BLaER1 (cell line): ENCODE measurements around the gene HIVEP3.
"Not testable (repeated sequence)": the region's sequence is repeated elsewhere in the genome, so short reads cannot be mapped to it uniquely, and the experiment has no call there.

Experiments
- H3K27ac ChIP-seq: shearing (Covaris generic); formaldehyde crosslinking; 2 replicates; pipeline ENCODE4 v1.8.1; 2022
- H3K27me3 ChIP-seq: shearing (Covaris generic); formaldehyde crosslinking; 2 replicates; pipeline ENCODE4 v1.8.1; 2022
- H3K36me3 ChIP-seq: shearing (Covaris generic); formaldehyde crosslinking; 2 replicates; pipeline ENCODE4 v1.8.1; 2022
- H3K4me1 ChIP-seq: shearing (Covaris generic); formaldehyde crosslinking; 2 replicates; pipeline ENCODE4 v1.8.1; 2022
- H3K4me2 ChIP-seq: shearing (Covaris generic); formaldehyde crosslinking; 2 replicates; pipeline ENCODE4 v1.8.1; 2022
- H3K4me3 ChIP-seq: shearing (Covaris generic); formaldehyde crosslinking; 2 replicates; pipeline ENCODE4 v1.8.1; 2022
- H3K9ac ChIP-seq: shearing (Covaris generic); formaldehyde crosslinking; 2 replicates; pipeline ENCODE4 v1.8.1; 2022
- H3K9me3 ChIP-seq: shearing (Covaris generic); formaldehyde crosslinking; 2 replicates; pipeline ENCODE4 v1.8.1; 2022
- H4K20me1 ChIP-seq: shearing (Covaris generic); formaldehyde crosslinking; 2 replicates; pipeline ENCODE4 v1.8.1; 2022
- Cebpa-rat ChIP-seq: shearing (Covaris generic); IDR thresholded peaks from 2 replicates; pipeline ENCODE4 v1.8.1; 2022

HIVEP3 gene

GRCh38 chr1:41925712-41926111, 7.0 kb upstream of the HIVEP3 start:
- Histone ChIP-seq H3K36me3 (no peaks in the 10 kb centered on the region), H3K9me3 (peaks cover 11% of the 10 kb centered on the region), H4K20me1 (no peaks in the 10 kb centered on the region), H3K4me3 (no peak overlapping the region), H3K27ac (no peak overlapping the region), H3K4me1 (no peaks in the 10 kb centered on the region), H3K27me3 (no peaks in the 10 kb centered on the region), H3K9ac (no peak overlapping the region), H3K4me2 (no peak overlapping the region)
- TF ChIP-seq Cebpa-rat: no peak

- H3K4me1 ChIP-seq: no peaks in the 10 kb centered on the region; the same call in 1 of the 2 replicates
- H3K9ac ChIP-seq: no peak overlapping the region
- no peak for TF ChIP-seq Cebpa-rat
- H3K36me3 ChIP-seq: no peaks in the 10 kb centered on the region
- H3K27me3 ChIP-seq: no peaks in the 10 kb centered on the region
- H3K27ac ChIP-seq: no peak overlapping the region
- no peak overlapping the region for H3K4me2 ChIP-seq
- H3K9me3 ChIP-seq: peaks cover 19% of the 10 kb centered on the region
- no peak overlapping the region for H3K4me3 ChIP-seq
- H4K20me1 ChIP-seq: no peaks in the 10 kb centered on the region
Measured at GRCh38 chr1:41924911-41925310, 6.2 kb upstream of the HIVEP3 start.

GRCh38 chr1:41921271-41921670, 2.5 kb upstream of the HIVEP3 start:
- H4K20me1 ChIP-seq, H3K4me3 ChIP-seq, H3K9ac ChIP-seq, H3K4me1 ChIP-seq, H3K27me3 ChIP-seq, H3K4me2 ChIP-seq, H3K36me3 ChIP-seq, H3K27ac ChIP-seq: not testable (repeated sequence)
- H3K9me3 ChIP-seq: peaks cover 22% of the 10 kb centered on the region

GRCh38 chr1:41920658-41921057, 1.9 kb upstream of the HIVEP3 start:
- Histone ChIP-seq H3K27me3 (no peaks in the 10 kb centered on the region), H3K9me3 (peaks cover 22% of the 10 kb centered on the region), H3K4me2 (no peak overlapping the region), H3K27ac (no peak overlapping the region), H4K20me1 (no peaks in the 10 kb centered on the region), H3K36me3 (no peaks in the 10 kb centered on the region), H3K9ac (no peak overlapping the region), H3K4me3 (no peak overlapping the region), H3K4me1 (no peaks in the 10 kb centered on the region; the same call in 1 of the 2 replicates)
- no peak for TF ChIP-seq Cebpa-rat

- Histone ChIP-seq H4K20me1 (no peaks in the 10 kb centered on the region), H3K36me3 (no peaks in the 10 kb centered on the region), H3K4me1 (no peaks in the 10 kb centered on the region; the same call in 1 of the 2 replicates), H3K4me3 (no peak overlapping the region), H3K27ac (no peak overlapping the region), H3K9me3 (peaks cover 22% of the 10 kb centered on the region), H3K27me3 (no peaks in the 10 kb centered on the region), H3K4me2 (no peak overlapping the region), H3K9ac (no peak overlapping the region)
- TF ChIP-seq Cebpa-rat: no peak
Measured at GRCh38 chr1:41919764-41920397, 1.2 kb upstream of the HIVEP3 start.

GRCh38 chr1:41919131-41919530, 409 bp upstream of the HIVEP3 start:
- H3K27me3 ChIP-seq: no peaks in the 10 kb centered on the region
- no peaks in the 10 kb centered on the region for H3K36me3 ChIP-seq
- no peaks in the 10 kb centered on the region for H4K20me1 ChIP-seq
- no peak overlapping the region for H3K4me3 ChIP-seq
- no peaks in the 10 kb centered on the region; the same call in 1 of the 2 replicates for H3K4me1 ChIP-seq
- no peak overlapping the region for H3K4me2 ChIP-seq
- H3K9ac ChIP-seq: no peak overlapping the region
- no peak overlapping the region for H3K27ac ChIP-seq
- H3K9me3 ChIP-seq: peaks cover 22% of the 10 kb centered on the region
- no peak for TF ChIP-seq Cebpa-rat

GRCh38 chr1:41917835-41918449, 780 bp downstream of the HIVEP3 start:
- H3K9ac ChIP-seq: no peak overlapping the region

GRCh38 chr1:41917076-41917475, 1.6 kb downstream of the HIVEP3 start:
- no peak overlapping the region for H3K4me3 ChIP-seq
- H3K4me2 ChIP-seq: no peak overlapping the region
- H3K27me3 ChIP-seq: no peaks in the 10 kb centered on the region
- H3K27ac ChIP-seq: no peak overlapping the region
- H3K36me3 ChIP-seq: no peaks in the 10 kb centered on the region
- no peak overlapping the region for H3K9ac ChIP-seq
- H4K20me1 ChIP-seq: no peaks in the 10 kb centered on the region
- TF ChIP-seq Cebpa-rat: no peak
- no peaks in the 10 kb centered on the region; the same call in 1 of the 2 replicates for H3K4me1 ChIP-seq
- H3K9me3 ChIP-seq: peaks cover 22% of the 10 kb centered on the region

More at GRCh38 chr1:41917835-41918449, 780 bp downstream of the HIVEP3 start:
- Histone ChIP-seq H3K9me3 (peaks cover 22% of the 10 kb centered on the region), H3K4me1 (no peaks in the 10 kb centered on the region; the same call in 1 of the 2 replicates), H3K36me3 (no peaks in the 10 kb centered on the region), H3K4me2 (no peak overlapping the region), H4K20me1 (no peaks in the 10 kb centered on the region), H3K27ac (no peak overlapping the region), H3K27me3 (no peaks in the 10 kb centered on the region), H3K4me3 (no peak overlapping the region)
- TF ChIP-seq Cebpa-rat: no peak

- Histone ChIP-seq H3K36me3 (no peaks in the 10 kb centered on the region), H3K27me3 (no peaks in the 10 kb centered on the region), H3K4me1 (no peaks in the 10 kb centered on the region; the same call in 1 of the 2 replicates), H4K20me1 (no peaks in the 10 kb centered on the region), H3K4me2 (no peak overlapping the region), H3K9me3 (peaks cover 14% of the 10 kb centered on the region), H3K9ac (no peak overlapping the region), H3K4me3 (no peak overlapping the region), H3K27ac (no peak overlapping the region)
- TF ChIP-seq Cebpa-rat: no peak
Measured at GRCh38 chr1:41915786-41916571, 2.7 kb downstream of the HIVEP3 start.

GRCh38 chr1:41914516-41914915, 4.2 kb downstream of the HIVEP3 start:
- H4K20me1 ChIP-seq: no peaks in the 10 kb centered on the region
- H3K4me2 ChIP-seq: no peak overlapping the region
- no peak overlapping the region for H3K27ac ChIP-seq
- TF ChIP-seq Cebpa-rat: no peak
- H3K9ac ChIP-seq: no peak overlapping the region
- H3K9me3 ChIP-seq: no peaks in the 10 kb centered on the region
- no peak overlapping the region for H3K4me3 ChIP-seq
- H3K4me1 ChIP-seq: no peaks in the 10 kb centered on the region
- no peaks in the 10 kb centered on the region for H3K27me3 ChIP-seq
- no peaks in the 10 kb centered on the region for H3K36me3 ChIP-seq
